ENCODE data around the gene GGCT.

DNA sequence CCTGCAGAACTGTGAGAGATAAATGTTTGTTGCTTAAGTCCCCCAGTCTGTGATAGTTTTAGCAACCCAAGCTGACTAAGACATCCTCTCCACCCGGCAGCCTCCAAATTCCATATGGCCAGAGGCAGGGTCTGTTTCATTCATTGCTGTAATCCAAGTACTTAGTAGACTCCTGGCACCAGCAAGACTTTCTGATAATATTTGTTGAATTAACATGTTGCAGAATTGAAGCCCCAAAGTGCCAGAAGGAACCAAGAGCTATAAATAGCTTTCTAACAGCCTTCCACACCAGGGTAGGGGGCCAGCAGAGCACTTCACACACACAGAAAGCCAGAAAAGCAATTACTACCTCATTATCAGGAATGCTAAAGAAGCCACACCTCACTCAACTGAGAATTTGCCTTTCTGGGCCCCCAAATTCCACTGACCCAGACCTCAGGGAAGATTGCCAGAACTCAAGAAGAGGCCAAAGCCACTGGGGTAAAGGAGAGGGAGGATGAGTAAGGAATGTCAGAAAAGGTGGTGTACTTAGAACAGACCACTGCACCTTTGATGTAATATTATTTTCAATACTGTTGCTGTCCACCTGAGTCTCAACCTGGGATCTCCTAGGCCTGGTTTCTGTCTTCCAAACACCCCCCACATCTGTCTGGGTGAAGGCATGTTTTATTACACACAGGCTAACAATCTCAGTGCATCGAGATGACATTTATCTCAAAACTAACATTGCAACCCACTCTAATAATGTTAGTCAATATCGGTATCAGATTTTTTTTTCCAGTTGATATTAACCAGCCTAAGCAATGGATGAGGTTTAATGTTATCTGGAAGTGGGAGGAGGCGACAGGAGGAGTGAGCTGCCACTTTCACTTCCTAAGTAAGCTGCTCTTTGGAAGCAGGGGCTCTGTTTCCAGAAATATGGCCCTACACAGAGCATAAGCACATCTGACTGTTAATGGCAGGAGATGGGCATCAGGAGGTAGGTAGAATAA, 31.5 kb downstream of the GGCT start:
- no peak for TF ChIP-seq ARNTL (CRISPR knock-in tag; IDR thresholded peaks at IDR 0.05; ENCODE audit: borderline replicate concordance, low read depth)
- no peak for TF ChIP-seq ZFP30 (CRISPR knock-in tag; IDR thresholded peaks at IDR 0.05)
- TF ChIP-seq ZFP3 (CRISPR knock-in tag; IDR thresholded peaks at IDR 0.05) = no peak

All from SK-N-SH treated with all-trans-retinoic acid at 6 μM for 48 hours (cell line).